Measurements from ENCODE around the gene CNGB1.

Gene CNGB1

DNA sequence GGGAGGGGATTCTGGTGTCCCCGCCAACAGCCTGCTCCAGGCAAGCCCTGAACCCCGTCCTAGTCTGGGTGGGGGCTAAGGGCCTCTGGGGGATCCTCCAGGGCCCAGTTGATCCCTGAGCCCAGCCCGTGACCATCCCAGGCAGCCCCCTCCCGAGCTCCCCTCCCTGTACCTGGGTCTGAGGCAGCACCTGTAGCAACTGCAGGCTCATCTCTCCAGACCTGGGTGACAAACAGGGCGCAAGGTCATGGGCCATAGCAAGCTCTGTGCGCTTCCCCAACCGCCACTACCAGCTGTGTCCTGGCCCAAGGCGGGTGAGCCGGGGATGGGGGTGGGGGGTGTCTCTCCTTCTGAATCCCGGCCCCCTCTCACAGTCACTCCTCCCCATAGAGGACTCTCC lies 10.6 kb downstream of the CNGB1 start:
- H3F3A ChIP-seq (ENCODE audit: low read depth): no peaks in the 10 kb centered on the region
- no peak overlapping the region for H3K4me2 ChIP-seq (ENCODE audit: low read depth, low read length, poor library complexity, severe bottlenecking)
- H3K36me3 ChIP-seq (ENCODE audit: insufficient read depth, low read length): no peaks in the 10 kb centered on the region
- no peaks in the 10 kb centered on the region for H3K27me3 ChIP-seq (ENCODE audit: insufficient read depth, low read length, poor library complexity, severe bottlenecking)
- H3K4me3 ChIP-seq (ENCODE audit: low read length, poor library complexity, severe bottlenecking): no peak overlapping the region
- H4K20me1 ChIP-seq (ENCODE audit: insufficient read depth, low read length, poor library complexity, severe bottlenecking): no peaks in the 10 kb centered on the region
- no peaks in the 10 kb centered on the region for H3K9me2 ChIP-seq (replicated peaks; ENCODE audit: low read depth, low read length)
- H3K9me3 ChIP-seq (ENCODE audit: insufficient read depth, low read depth, low read length): no peaks in the 10 kb centered on the region
- H3K4me1 ChIP-seq (ENCODE audit: insufficient read depth, low read length, poor library complexity, severe bottlenecking): no peaks in the 10 kb centered on the region
- no peaks in the 10 kb centered on the region for H3K79me2 ChIP-seq (ENCODE audit: insufficient read depth, low read length)
- TF ChIP-seq, protein P1, sequence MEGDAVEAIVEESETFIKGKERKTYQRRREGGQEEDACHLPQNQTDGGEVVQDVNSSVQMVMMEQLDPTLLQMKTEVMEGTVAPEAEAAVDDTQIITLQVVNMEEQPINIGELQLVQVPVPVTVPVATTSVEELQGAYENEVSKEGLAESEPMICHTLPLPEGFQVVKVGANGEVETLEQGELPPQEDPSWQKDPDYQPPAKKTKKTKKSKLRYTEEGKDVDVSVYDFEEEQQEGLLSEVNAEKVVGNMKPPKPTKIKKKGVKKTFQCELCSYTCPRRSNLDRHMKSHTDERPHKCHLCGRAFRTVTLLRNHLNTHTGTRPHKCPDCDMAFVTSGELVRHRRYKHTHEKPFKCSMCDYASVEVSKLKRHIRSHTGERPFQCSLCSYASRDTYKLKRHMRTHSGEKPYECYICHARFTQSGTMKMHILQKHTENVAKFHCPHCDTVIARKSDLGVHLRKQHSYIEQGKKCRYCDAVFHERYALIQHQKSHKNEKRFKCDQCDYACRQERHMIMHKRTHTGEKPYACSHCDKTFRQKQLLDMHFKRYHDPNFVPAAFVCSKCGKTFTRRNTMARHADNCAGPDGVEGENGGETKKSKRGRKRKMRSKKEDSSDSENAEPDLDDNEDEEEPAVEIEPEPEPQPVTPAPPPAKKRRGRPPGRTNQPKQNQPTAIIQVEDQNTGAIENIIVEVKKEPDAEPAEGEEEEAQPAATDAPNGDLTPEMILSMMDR (conservative IDR thresholded peaks at IDR 0.05; ENCODE audit: low read length): no peak
- no peak for TF ChIP-seq EZH2phosphoT487 (IDR thresholded peaks at IDR 0.05; ENCODE audit: borderline replicate concordance)
- H2AFZ ChIP-seq (ENCODE audit: low read length): no peak overlapping the region
- no peak overlapping the region for H3K9ac ChIP-seq (ENCODE audit: low read depth, low read length, poor library complexity, severe bottlenecking)

GRCh38 chr16:57959804-57960203 lies 11.1 kb downstream of the CNGB1 start:
- no peak overlapping the region for H3K4me3 ChIP-seq (ENCODE audit: low read length, poor library complexity, severe bottlenecking)
- TF ChIP-seq EZH2phosphoT487 (IDR thresholded peaks at IDR 0.05; ENCODE audit: borderline replicate concordance): no peak
- TF ChIP-seq, protein P1 (conservative IDR thresholded peaks at IDR 0.05; ENCODE audit: low read length): no peak

DNA sequence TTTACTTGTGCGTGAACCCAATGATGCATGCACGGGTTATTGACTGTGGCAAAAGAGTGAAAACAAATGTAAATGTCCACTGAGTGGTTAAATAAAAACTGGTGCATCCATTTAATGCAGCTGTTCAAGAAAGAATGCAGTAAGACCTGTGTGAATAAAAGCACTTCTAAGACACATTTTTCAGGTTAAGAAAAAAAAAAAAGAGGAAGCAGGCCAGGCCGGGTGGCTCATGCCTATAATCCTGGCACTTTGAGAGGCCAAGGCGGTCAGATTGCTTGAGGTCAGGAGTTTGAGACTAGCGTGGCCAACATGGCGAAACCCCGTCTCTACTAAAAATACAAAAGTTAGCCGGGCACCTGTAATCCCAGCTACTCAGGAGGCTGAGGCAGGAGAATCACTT lies 11.8 kb downstream of the CNGB1 start:
- Histone ChIP-seq H3K27me3 (ENCODE audit: insufficient read depth, low read length, poor library complexity, severe bottlenecking) (no peaks in the 10 kb centered on the region), H3K79me2 (ENCODE audit: insufficient read depth, low read length) (no peaks in the 10 kb centered on the region), H3K4me1 (ENCODE audit: insufficient read depth, low read length, poor library complexity, severe bottlenecking) (no peaks in the 10 kb centered on the region), H3K9ac (ENCODE audit: low read depth, low read length, poor library complexity, severe bottlenecking) (no peak overlapping the region), H3K4me2 (ENCODE audit: low read depth, low read length, poor library complexity, severe bottlenecking) (no peak overlapping the region), H3K4me3 (ENCODE audit: low read length, poor library complexity, severe bottlenecking) (no peak overlapping the region), H3K9me3 (ENCODE audit: insufficient read depth, low read depth, low read length) (no peaks in the 10 kb centered on the region), H2AFZ (ENCODE audit: low read length) (no peak overlapping the region), H3K36me3 (ENCODE audit: insufficient read depth, low read length) (no peaks in the 10 kb centered on the region), H3F3A (ENCODE audit: low read depth) (no peaks in the 10 kb centered on the region), H4K20me1 (ENCODE audit: insufficient read depth, low read length, poor library complexity, severe bottlenecking) (no peaks in the 10 kb centered on the region), H3K9me2 (replicated peaks; ENCODE audit: low read depth, low read length) (no peaks in the 10 kb centered on the region)
- TF ChIP-seq, protein P1 (conservative IDR thresholded peaks at IDR 0.05; ENCODE audit: low read length): no peak
- TF ChIP-seq EZH2phosphoT487 (IDR thresholded peaks at IDR 0.05; ENCODE audit: borderline replicate concordance): no peak

More at GRCh38 chr16:57959804-57960203, 11.1 kb downstream of the CNGB1 start:
- Histone ChIP-seq H3K4me1 (ENCODE audit: insufficient read depth, low read length, poor library complexity, severe bottlenecking) (no peaks in the 10 kb centered on the region), H3K9me2 (replicated peaks; ENCODE audit: low read depth, low read length) (no peaks in the 10 kb centered on the region), H3K4me2 (ENCODE audit: low read depth, low read length, poor library complexity, severe bottlenecking) (no peak overlapping the region), H4K20me1 (ENCODE audit: insufficient read depth, low read length, poor library complexity, severe bottlenecking) (no peaks in the 10 kb centered on the region), H3K27me3 (ENCODE audit: insufficient read depth, low read length, poor library complexity, severe bottlenecking) (no peaks in the 10 kb centered on the region), H3K9me3 (ENCODE audit: insufficient read depth, low read depth, low read length) (no peaks in the 10 kb centered on the region), H3K9ac (ENCODE audit: low read depth, low read length, poor library complexity, severe bottlenecking) (no peak overlapping the region), H2AFZ (ENCODE audit: low read length) (no peak overlapping the region), H3K79me2 (ENCODE audit: insufficient read depth, low read length) (no peaks in the 10 kb centered on the region), H3F3A (ENCODE audit: low read depth) (no peaks in the 10 kb centered on the region), H3K36me3 (ENCODE audit: insufficient read depth, low read length) (no peaks in the 10 kb centered on the region)

All from Loucy (cell line).